Upper lobe of left lung (tissue), 6 donors: ENCODE data around the gene LPAR2. TPM values are rescaled to one million over a fixed set of nuclear protein-coding genes. Genes with fewer than 3 reads are reported as not detected.
A peak's percentile ranks its signal among the peaks of the same experiment; 100 is the strongest.

Experiments used
- ATAC-seq, 2 donors: fragments of 200-7000 bp; cut with Tn5 transposase; one replicate each; pipeline ENCODE4 v1.9.1; 2022; ENCODE audit warnings: mild to moderate bottlenecking in 2 of 2, moderate library complexity in 2 of 2; ENCODE audit not compliant: low FRiP score in 2 of 2
- DNase-seq, 2 donors: peaks; one replicate each; pipeline ENCODE4 v3.0.0-alpha.2; 2019 to 2020
- H3K27ac ChIP-seq, 4 donors: fragments of 200-600 bp; sonication (generic); one replicate each; pipeline ENCODE4 v1.5.1; 2016 to 2019
- H3K27me3 ChIP-seq, 4 donors: fragments of 200-600 bp; sonication (generic); one replicate each; pipeline ENCODE4 v1.5.1; 2017 to 2019
- H3K36me3 ChIP-seq, 4 donors: fragments of 200-600 bp; sonication (generic); one replicate each; pipeline ENCODE4 v1.5.1; 2016 to 2019
- H3K4me1 ChIP-seq, 4 donors: fragments of 200-600 bp; sonication (generic); one replicate each; pipeline ENCODE4 v1.5.1; 2018 to 2019
- H3K4me3 ChIP-seq, 4 donors: fragments of 200-600 bp; sonication (generic); one replicate each; pipeline ENCODE4 v1.5.1; 2017 to 2019; ENCODE audit warnings: mild to moderate bottlenecking in 2 of 4, moderate library complexity in 1 of 4
- H3K9me3 ChIP-seq, 4 donors: fragments of 200-600 bp; sonication (generic); one replicate each; pipeline ENCODE4 v1.5.1; 2018 to 2019
- EP300 ChIP-seq, 4 donors: sonication (generic); formaldehyde crosslinking; IDR thresholded peaks; one replicate each; pipeline ENCODE4 v1.5.1; 2017; ENCODE audit warnings: antibody characterized with exemption in 4 of 4, control low read depth in 2 of 4
- POLR2A ChIP-seq, 4 donors: fragments of 450-650 bp; IDR thresholded peaks; one replicate each; pipeline ENCODE4 v1.5.1; 2016 to 2017; ENCODE audit warnings: antibody characterized with exemption in 4 of 4, mild to moderate bottlenecking in 2 of 4
- POLR2AphosphoS5 ChIP-seq, 2 donors: sonication (generic); formaldehyde crosslinking; IDR thresholded peaks; one replicate each; pipeline ENCODE4 v1.5.1; 2017; ENCODE audit warnings: antibody characterized with exemption in 2 of 2
- WGBS, 2 donors: methylation state at CpG; one replicate each; pipeline ENCODE4 v1.1.5; 2017 to 2018; 5-methylcytosine and 5-hydroxymethylcytosine counted together
- total RNA-seq, 6 donors: library from RNA; depleted of rRNA in 4 of 6; stranded (reverse); fragments of >200 nt in 4 of 6; gene quantifications; one replicate each; pipeline versions ENCODE4 v1.1.0 to v1.2.1, GENCODE V29; 2016 to 2021
- TF ChIP-seq, protein P1 (sequence below), 6 experiments: fragments of 450-650 bp in 4 of 6; fragments of 200-600 bp in 2 of 6; sonication (generic) in 2 of 6; IDR thresholded peaks; one replicate each; pipeline ENCODE4 v1.5.1; 2016 to 2019; ENCODE audit warnings: antibody characterized with exemption in 6 of 6
- donor health status: DM: no; HTN: no; CAD: no; lungs with moderate emphysema.
- donor health status: DM: no; HTN: yes; CAD: no; lungs with severe emphysema.

The LPAR2 gene
- total RNA-seq, 6 donors from 2014 or later = 16.4 to 51.3 (median 24.1) TPM

GRCh38 chr19:19624032-19624570, 3.9 kb downstream of the LPAR2 start:
- no peak for ATAC-seq
- Histone ChIP-seq H3K9me3 (no peaks in the 10 kb centered on the region), H3K4me3 (no peak overlapping the region), H3K4me1 (peaks cover 16 to 22% (median 20%) of the 10 kb centered on the region in 4 donors), H3K36me3 (peaks cover 0 to 10% (median 0%) of the 10 kb centered on the region in 4 donors), H3K27me3 (peaks cover 0 to 4% (median 0%) of the 10 kb centered on the region in 4 donors), H3K27ac (no peak overlapping the region)
- 95% methylated on average over 19 of the region's 19 CpGs for WGBS, 2 donors
- peak in 1 of 2 donors; percentile 69 for DNase-seq
- TF ChIP-seq EP300 (IDR thresholded peaks at IDR 0.05) (no peak), POLR2A (IDR thresholded peaks at IDR 0.05) (no peak)
- TF ChIP-seq, protein P1, sequence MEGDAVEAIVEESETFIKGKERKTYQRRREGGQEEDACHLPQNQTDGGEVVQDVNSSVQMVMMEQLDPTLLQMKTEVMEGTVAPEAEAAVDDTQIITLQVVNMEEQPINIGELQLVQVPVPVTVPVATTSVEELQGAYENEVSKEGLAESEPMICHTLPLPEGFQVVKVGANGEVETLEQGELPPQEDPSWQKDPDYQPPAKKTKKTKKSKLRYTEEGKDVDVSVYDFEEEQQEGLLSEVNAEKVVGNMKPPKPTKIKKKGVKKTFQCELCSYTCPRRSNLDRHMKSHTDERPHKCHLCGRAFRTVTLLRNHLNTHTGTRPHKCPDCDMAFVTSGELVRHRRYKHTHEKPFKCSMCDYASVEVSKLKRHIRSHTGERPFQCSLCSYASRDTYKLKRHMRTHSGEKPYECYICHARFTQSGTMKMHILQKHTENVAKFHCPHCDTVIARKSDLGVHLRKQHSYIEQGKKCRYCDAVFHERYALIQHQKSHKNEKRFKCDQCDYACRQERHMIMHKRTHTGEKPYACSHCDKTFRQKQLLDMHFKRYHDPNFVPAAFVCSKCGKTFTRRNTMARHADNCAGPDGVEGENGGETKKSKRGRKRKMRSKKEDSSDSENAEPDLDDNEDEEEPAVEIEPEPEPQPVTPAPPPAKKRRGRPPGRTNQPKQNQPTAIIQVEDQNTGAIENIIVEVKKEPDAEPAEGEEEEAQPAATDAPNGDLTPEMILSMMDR (IDR thresholded peaks at IDR 0.05) = no peak

GRCh38 chr19:19623383-19623782, 4.6 kb downstream of the LPAR2 start:
- no peak overlapping the region for H3K4me3 ChIP-seq
- H3K36me3 ChIP-seq = peaks cover 0 to 10% (median 0%) of the 10 kb centered on the region in 4 donors
- H3K27me3 ChIP-seq = peaks cover 0 to 4% (median 0%) of the 10 kb centered on the region in 4 donors
- H3K9me3 ChIP-seq = no peaks in the 10 kb centered on the region
- no peak for ATAC-seq
- 73 to 78% methylated on average over 5 of the region's 5 CpGs for WGBS, 2 donors
- TF ChIP-seq, protein P1 (IDR thresholded peaks at IDR 0.05) = no peak
- TF ChIP-seq POLR2AphosphoS5 (IDR thresholded peaks at IDR 0.05) = no peak
- no peak for TF ChIP-seq EP300 (IDR thresholded peaks at IDR 0.05)
- no peak for TF ChIP-seq POLR2A (IDR thresholded peaks at IDR 0.05)
- DNase-seq = no peak
- peaks cover 15 to 22% (median 18%) of the 10 kb centered on the region in 4 donors for H3K4me1 ChIP-seq
- H3K27ac ChIP-seq = no peak overlapping the region

DNA sequence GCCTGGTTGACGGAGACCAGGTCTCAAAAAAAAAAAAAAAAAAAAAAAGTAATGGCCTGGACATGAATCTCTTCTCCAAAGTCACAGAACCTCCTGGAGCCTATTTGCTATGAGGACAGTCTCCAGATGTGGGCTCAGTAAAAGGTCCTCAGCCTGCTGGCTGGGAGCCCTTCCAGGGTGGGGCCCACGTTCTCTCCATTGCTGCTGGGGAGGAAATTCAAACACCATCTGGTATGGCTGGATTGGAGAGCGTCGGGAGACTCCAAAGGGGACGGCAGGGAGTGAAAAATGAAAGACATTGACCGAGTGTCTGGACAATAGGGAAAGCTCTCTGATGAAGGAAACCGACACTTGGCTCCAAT, 8.2 kb downstream of the LPAR2 start:
- DNase-seq (no peak), ATAC-seq (no peak)
- no peak overlapping the region for H3K27ac ChIP-seq
- H3K36me3 ChIP-seq = peaks cover 0 to 10% (median 0%) of the 10 kb centered on the region in 4 donors
- H3K27me3 ChIP-seq = no peaks in the 10 kb centered on the region
- no peaks in the 10 kb centered on the region for H3K9me3 ChIP-seq
- 65 to 67% methylated on average over 7 of the region's 7 CpGs for WGBS, 2 donors
- peaks cover 8 to 18% (median 15%) of the 10 kb centered on the region in 4 donors for H3K4me1 ChIP-seq
- H3K4me3 ChIP-seq = no peak overlapping the region
- TF ChIP-seq, protein P1 (IDR thresholded peaks at IDR 0.05) = no peak
- TF ChIP-seq POLR2A (IDR thresholded peaks at IDR 0.05) (no peak), POLR2AphosphoS5 (IDR thresholded peaks at IDR 0.05) (no peak), EP300 (IDR thresholded peaks at IDR 0.05) (no peak)

- Histone ChIP-seq H3K9me3 (no peaks in the 10 kb centered on the region), H3K36me3 (peaks cover 0 to 8% (median 0%) of the 10 kb centered on the region in 4 donors), H3K4me1 (peaks cover 8 to 18% (median 15%) of the 10 kb centered on the region in 4 donors), H3K27me3 (no peaks in the 10 kb centered on the region), H3K4me3 (peak overlapping the region in 3 of 4 donors; percentile 54 to 67 (median 61)), H3K27ac (no peak overlapping the region)
- ATAC-seq (no peak), DNase-seq (peak in 1 of 2 donors; percentile 60)
- 55 to 57% methylated on average over 19 to 20 of the region's 21 CpGs for WGBS, 2 donors
- TF ChIP-seq EP300 (IDR thresholded peaks at IDR 0.05) (no peak), POLR2A (IDR thresholded peaks at IDR 0.05) (no peak), POLR2AphosphoS5 (IDR thresholded peaks at IDR 0.05) (no peak)
- TF ChIP-seq, protein P1 (IDR thresholded peaks at IDR 0.05) = no peak
These were observed 8.7 kb downstream of the LPAR2 start for GRCh38 chr19:19619181-19619848.
